ENCODE measurements around the gene ANKRD34A.
"Not testable (repeated sequence)": the region's sequence is repeated elsewhere in the genome, so short reads cannot be mapped to it uniquely, and the experiment has no call there.

The ANKRD34A gene

DNA sequence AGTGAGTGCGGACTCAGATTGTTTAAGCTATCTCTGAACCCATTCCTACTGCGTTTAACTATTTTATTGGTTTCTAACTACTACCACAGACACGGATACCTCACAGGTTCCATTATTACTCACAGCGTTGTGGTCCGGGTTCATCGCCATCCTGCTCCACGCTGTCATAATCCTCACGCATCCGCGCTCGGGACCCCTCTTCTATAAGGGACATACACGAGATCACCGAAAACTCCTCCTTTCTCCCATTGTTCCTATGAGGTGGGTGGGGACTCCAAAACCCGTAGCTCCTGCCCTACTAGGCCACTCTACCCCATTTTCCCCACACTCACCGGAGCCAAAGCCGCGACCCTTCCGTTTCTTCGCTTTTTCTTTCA, 37.7 kb downstream of the ANKRD34A start:
- H3K4me3 ChIP-seq (ENCODE audit: low read depth in 1 of 2, low read length in 2 of 2) = peak overlapping the region; percentile 75 to 92
- H3K36me3 ChIP-seq (ENCODE audit: control insufficient read depth in 1 of 2, insufficient read depth in 2 of 2, low read length in 2 of 2) = peaks cover 0 to 8% of the 10 kb centered on the region in 2 donors
- H3K9me3 ChIP-seq (ENCODE audit: control insufficient read depth in 1 of 2, low read length in 2 of 2) = no peaks in the 10 kb centered on the region
- H3K9ac ChIP-seq (ENCODE audit: low read depth in 1 of 2, low read length in 2 of 2) = peak overlapping the region; percentile 71 to 88
- H3K27ac ChIP-seq (ENCODE audit: low read depth, low read length) = peak overlapping the region; percentile 81
- no peaks in the 10 kb centered on the region for H3K27me3 ChIP-seq (ENCODE audit: control insufficient read depth in 1 of 2, insufficient read depth in 2 of 2, low read length in 2 of 2)
- H3K4me1 ChIP-seq (ENCODE audit: control insufficient read depth in 1 of 2, insufficient read depth in 2 of 2, low read length in 2 of 2) = peaks cover 6 to 14% of the 10 kb centered on the region in 2 donors

GRCh38 chr1:145922266-145922665, 42.1 kb downstream of the ANKRD34A start:
- H3K36me3 ChIP-seq (ENCODE audit: control insufficient read depth in 1 of 2, insufficient read depth in 2 of 2, low read length in 2 of 2) = peaks cover 0 to 8% of the 10 kb centered on the region in 2 donors
- no peak overlapping the region for H3K27ac ChIP-seq (ENCODE audit: low read depth, low read length)
- no peak overlapping the region for H3K4me3 ChIP-seq (ENCODE audit: low read depth in 1 of 2, low read length in 2 of 2)
- H3K27me3 ChIP-seq (ENCODE audit: control insufficient read depth in 1 of 2, insufficient read depth in 2 of 2, low read length in 2 of 2) = no peaks in the 10 kb centered on the region
- H3K4me1 ChIP-seq (ENCODE audit: control insufficient read depth in 1 of 2, insufficient read depth in 2 of 2, low read length in 2 of 2) = peaks cover 14 to 27% of the 10 kb centered on the region in 2 donors
- no peaks in the 10 kb centered on the region for H3K9me3 ChIP-seq (ENCODE audit: control insufficient read depth in 1 of 2, low read length in 2 of 2)
- H3K9ac ChIP-seq (ENCODE audit: low read depth in 1 of 2, low read length in 2 of 2) = no peak overlapping the region

DNA sequence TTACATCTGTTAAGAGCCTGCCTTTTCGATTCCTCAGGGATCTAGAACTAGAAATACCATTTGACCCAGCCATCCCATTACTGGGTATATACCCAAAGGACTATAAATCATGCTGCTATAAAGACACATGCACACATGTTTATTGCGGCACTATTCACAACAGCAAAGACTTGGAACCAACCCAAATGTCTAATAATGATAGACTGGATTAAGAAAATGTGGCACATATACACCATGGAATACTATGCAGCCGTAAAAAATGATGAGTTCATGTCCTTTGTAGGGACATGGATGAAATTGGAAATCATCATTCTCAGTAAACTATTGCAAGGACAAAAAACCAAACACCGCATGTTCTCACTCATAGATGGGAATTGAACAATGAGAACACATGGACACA, 44.1 kb downstream of the ANKRD34A start:
- H3K9me3 ChIP-seq (ENCODE audit: control insufficient read depth in 1 of 2, low read length in 2 of 2); H3K9ac ChIP-seq (ENCODE audit: low read depth in 1 of 2, low read length in 2 of 2); H3K27me3 ChIP-seq (ENCODE audit: control insufficient read depth in 1 of 2, insufficient read depth in 2 of 2, low read length in 2 of 2); H3K36me3 ChIP-seq (ENCODE audit: control insufficient read depth in 1 of 2, insufficient read depth in 2 of 2, low read length in 2 of 2); H3K27ac ChIP-seq (ENCODE audit: low read depth, low read length); H3K4me3 ChIP-seq (ENCODE audit: low read depth in 1 of 2, low read length in 2 of 2): not testable (repeated sequence)
- peaks cover 12 to 19% of the 10 kb centered on the region in 2 donors for H3K4me1 ChIP-seq (ENCODE audit: control insufficient read depth in 1 of 2, insufficient read depth in 2 of 2, low read length in 2 of 2)

- peak overlapping the region; percentile 98 to 100 for H3K4me3 ChIP-seq (ENCODE audit: low read depth in 1 of 2, low read length in 2 of 2)
- H3K36me3 ChIP-seq (ENCODE audit: control insufficient read depth in 1 of 2, insufficient read depth in 2 of 2, low read length in 2 of 2) = peaks cover 6 to 13% of the 10 kb centered on the region in 2 donors
- no peaks in the 10 kb centered on the region for H3K9me3 ChIP-seq (ENCODE audit: control insufficient read depth in 1 of 2, low read length in 2 of 2)
- H3K4me1 ChIP-seq (ENCODE audit: control insufficient read depth in 1 of 2, insufficient read depth in 2 of 2, low read length in 2 of 2) = peaks cover 12 to 19% of the 10 kb centered on the region in 2 donors
- no peaks in the 10 kb centered on the region for H3K27me3 ChIP-seq (ENCODE audit: control insufficient read depth in 1 of 2, insufficient read depth in 2 of 2, low read length in 2 of 2)
- peak overlapping the region; percentile 85 for H3K27ac ChIP-seq (ENCODE audit: low read depth, low read length)
- H3K9ac ChIP-seq (ENCODE audit: low read depth in 1 of 2, low read length in 2 of 2) = peak overlapping the region; percentile 96 to 98
Measured at GRCh38 chr1:145918992-145919939, 45.1 kb downstream of the ANKRD34A start.

DNA sequence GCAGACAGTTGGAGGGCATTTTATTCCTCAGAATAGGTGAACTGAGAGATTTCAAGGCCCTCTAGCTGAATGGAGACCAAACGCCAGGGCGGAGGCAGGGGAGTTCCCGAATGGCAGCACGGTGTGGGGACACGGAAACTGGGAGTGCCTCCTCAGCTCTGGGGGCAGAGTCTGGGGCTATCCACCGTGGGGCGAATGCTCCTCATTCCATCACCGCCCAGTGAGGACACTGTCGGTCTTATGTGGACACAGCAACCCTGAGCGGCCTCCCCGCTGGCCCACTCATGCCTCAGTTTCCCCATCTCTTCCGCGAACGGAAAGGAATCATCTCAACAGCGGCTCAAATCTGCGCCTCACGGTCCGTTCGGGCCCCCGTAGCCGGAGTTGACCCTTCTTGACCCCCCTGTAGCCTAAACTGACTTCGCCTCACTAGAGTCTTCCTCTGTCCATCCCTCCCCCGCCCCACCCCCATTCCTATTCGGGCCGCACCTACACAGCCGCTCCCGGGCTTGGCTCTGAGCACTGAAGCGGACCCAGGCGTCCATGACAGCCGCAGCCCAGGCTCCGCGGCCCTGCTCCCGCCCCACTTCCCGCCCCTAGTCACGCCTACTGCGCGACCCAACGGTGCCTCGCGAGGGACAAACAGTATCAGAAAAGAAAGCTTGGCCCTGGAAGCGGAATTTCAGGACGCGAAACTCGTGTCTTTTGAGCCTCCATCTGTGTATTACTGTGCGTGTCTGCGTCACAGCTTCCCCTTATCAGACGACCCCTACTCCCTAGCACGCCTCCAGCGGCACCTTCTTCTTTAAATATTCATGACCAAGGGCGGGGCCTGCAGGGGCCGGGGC, 46.0 kb downstream of the ANKRD34A start, which contains the start of gene PEX11B:
Gene PEX11B, minus strand, starts transcription at position 574 of the 848 bp plus-strand sequence. Its CDS starts 29 bp downstream, at position 545.
- H3K4me1 ChIP-seq (ENCODE audit: control insufficient read depth in 1 of 2, insufficient read depth in 2 of 2, low read length in 2 of 2) = peaks cover 12 to 19% of the 10 kb centered on the region in 2 donors
- no peaks in the 10 kb centered on the region for H3K9me3 ChIP-seq (ENCODE audit: control insufficient read depth in 1 of 2, low read length in 2 of 2)
- H3K36me3 ChIP-seq (ENCODE audit: control insufficient read depth in 1 of 2, insufficient read depth in 2 of 2, low read length in 2 of 2) = peaks cover 6 to 14% of the 10 kb centered on the region in 2 donors
- peak within 1 kb of the TSS; percentile 98 to 100 for H3K4me3 ChIP-seq (ENCODE audit: low read depth in 1 of 2, low read length in 2 of 2)
- H3K9ac ChIP-seq (ENCODE audit: low read depth in 1 of 2, low read length in 2 of 2) = peak within 1 kb of the TSS; percentile 96 to 98
- H3K27ac ChIP-seq (ENCODE audit: low read depth, low read length) = peak within 1 kb of the TSS; percentile 85
- H3K27me3 ChIP-seq (ENCODE audit: control insufficient read depth in 1 of 2, insufficient read depth in 2 of 2, low read length in 2 of 2) = no peaks in the 10 kb centered on the region

DNA sequence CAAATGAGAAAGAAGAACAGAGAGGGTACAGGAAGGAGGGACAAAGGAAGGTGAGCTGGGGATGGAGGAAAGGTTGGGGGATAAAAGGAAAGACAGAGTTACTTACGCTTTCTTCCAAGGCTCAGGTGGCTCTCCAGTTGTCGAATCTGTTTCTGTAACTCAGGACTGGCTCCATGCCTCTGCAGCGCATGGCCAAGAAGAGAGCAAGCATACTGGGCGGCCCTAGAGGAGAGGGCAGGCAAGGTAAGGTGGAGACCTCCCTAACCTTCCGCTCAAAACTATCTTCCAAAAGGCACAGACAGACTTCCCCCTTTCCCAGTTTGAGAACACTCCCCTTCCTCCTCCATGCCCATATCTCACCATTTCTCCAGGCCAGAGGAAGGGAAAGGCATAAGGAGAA, 46.8 kb downstream of the ANKRD34A start:
- Histone ChIP-seq H3K27ac (ENCODE audit: low read depth, low read length) (no peak overlapping the region), H3K9ac (ENCODE audit: low read depth in 1 of 2, low read length in 2 of 2) (peak overlapping the region; percentile 96 to 98), H3K4me3 (ENCODE audit: low read depth in 1 of 2, low read length in 2 of 2) (peak overlapping the region; percentile 98 to 100), H3K4me1 (ENCODE audit: control insufficient read depth in 1 of 2, insufficient read depth in 2 of 2, low read length in 2 of 2) (peaks cover 12 to 19% of the 10 kb centered on the region in 2 donors), H3K36me3 (ENCODE audit: control insufficient read depth in 1 of 2, insufficient read depth in 2 of 2, low read length in 2 of 2) (peaks cover 6 to 18% of the 10 kb centered on the region in 2 donors), H3K9me3 (ENCODE audit: control insufficient read depth in 1 of 2, low read length in 2 of 2) (no peaks in the 10 kb centered on the region), H3K27me3 (ENCODE audit: control insufficient read depth in 1 of 2, insufficient read depth in 2 of 2, low read length in 2 of 2) (no peaks in the 10 kb centered on the region)

DNA sequence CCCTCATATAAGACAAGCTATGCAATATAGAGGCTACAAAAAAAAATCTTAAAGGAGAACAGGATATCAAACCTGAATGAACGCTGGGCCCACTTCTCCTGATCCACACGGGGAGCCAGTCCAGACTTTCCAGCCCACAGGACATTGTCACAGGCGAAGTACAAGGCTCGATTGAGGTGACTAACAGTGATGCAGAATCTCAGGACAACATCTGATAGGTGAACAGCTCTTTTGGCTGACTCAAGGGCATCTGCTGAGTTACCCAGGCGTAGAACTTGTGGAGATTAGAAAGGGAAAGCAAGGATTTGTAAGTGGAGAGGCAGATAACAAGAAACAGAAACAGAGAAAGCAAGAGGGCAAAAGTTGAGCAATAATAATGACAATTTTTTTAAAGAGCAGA, 47.6 kb downstream of the ANKRD34A start:
- H3K4me1 ChIP-seq (ENCODE audit: control insufficient read depth in 1 of 2, insufficient read depth in 2 of 2, low read length in 2 of 2) = peaks cover 12 to 19% of the 10 kb centered on the region in 2 donors
- H3K9ac ChIP-seq (ENCODE audit: low read depth in 1 of 2, low read length in 2 of 2) = no peak overlapping the region
- peaks cover 11 to 27% of the 10 kb centered on the region in 2 donors for H3K36me3 ChIP-seq (ENCODE audit: control insufficient read depth in 1 of 2, insufficient read depth in 2 of 2, low read length in 2 of 2)
- H3K9me3 ChIP-seq (ENCODE audit: control insufficient read depth in 1 of 2, low read length in 2 of 2) = no peaks in the 10 kb centered on the region
- no peaks in the 10 kb centered on the region for H3K27me3 ChIP-seq (ENCODE audit: control insufficient read depth in 1 of 2, insufficient read depth in 2 of 2, low read length in 2 of 2)
- no peak overlapping the region for H3K4me3 ChIP-seq (ENCODE audit: low read depth in 1 of 2, low read length in 2 of 2)
- no peak overlapping the region for H3K27ac ChIP-seq (ENCODE audit: low read depth, low read length)

DNA sequence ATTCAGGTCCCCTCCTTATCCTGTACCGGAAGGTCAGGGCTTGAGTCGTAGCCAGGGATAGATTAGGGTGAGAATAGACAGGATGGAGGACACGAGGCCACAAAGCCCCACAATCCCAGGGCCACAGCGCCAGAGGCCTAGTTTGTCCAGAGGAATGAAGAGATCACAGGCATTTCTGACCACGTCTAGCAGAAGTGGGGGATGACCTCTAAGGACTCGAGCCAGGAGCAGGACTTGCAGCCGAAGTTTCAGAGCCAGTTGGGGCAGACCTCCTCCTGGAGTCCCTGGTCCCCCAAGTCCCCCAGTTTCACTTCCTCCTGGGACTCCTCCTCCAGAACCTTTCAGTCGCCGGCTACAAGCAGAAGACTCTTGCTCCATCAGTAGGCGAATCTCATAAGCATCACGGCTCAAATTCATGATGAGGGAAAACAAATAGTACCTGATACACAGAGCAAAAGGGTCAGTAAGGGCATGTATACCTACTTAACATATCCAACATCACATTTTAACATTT, 52.2 kb downstream of the ANKRD34A start:
- Histone ChIP-seq H3K36me3 (ENCODE audit: control insufficient read depth in 1 of 2, insufficient read depth in 2 of 2, low read length in 2 of 2) (peaks cover 20 to 39% of the 10 kb centered on the region in 2 donors), H3K4me3 (ENCODE audit: low read depth in 1 of 2, low read length in 2 of 2) (no peak overlapping the region), H3K9ac (ENCODE audit: low read depth in 1 of 2, low read length in 2 of 2) (no peak overlapping the region), H3K27ac (ENCODE audit: low read depth, low read length) (no peak overlapping the region), H3K27me3 (ENCODE audit: control insufficient read depth in 1 of 2, insufficient read depth in 2 of 2, low read length in 2 of 2) (no peaks in the 10 kb centered on the region), H3K4me1 (ENCODE audit: control insufficient read depth in 1 of 2, insufficient read depth in 2 of 2, low read length in 2 of 2) (peaks cover 3 to 8% of the 10 kb centered on the region in 2 donors), H3K9me3 (ENCODE audit: control insufficient read depth in 1 of 2, low read length in 2 of 2) (no peaks in the 10 kb centered on the region)
